Activated CD8-positive, alpha-beta memory T cell treated with anti-CD3 and anti-CD28 coated beads, Interleukin-2, amount 10 ng/mL, durations not matched to agents 7 days and 5 days (primary cell): ENCODE data around the gene FOXO3. TPM values are rescaled to one million over a fixed set of nuclear protein-coding genes. Genes with fewer than 3 reads are reported as not detected.
"Not testable (repeated sequence)": the region's sequence is repeated elsewhere in the genome, so short reads cannot be mapped to it uniquely, and the experiment has no call there.

Source experiments
- ATAC-seq: fragments of 150-1000 bp; cut with Tn5 transposase; one replicate; pipeline ENCODE4 v1.10.0; 2021; ENCODE audit warnings: moderate library complexity
- CTCF ChIA-PET: fragments of 350-600 bp; sonication (Branson Sonifier 250); formaldehyde crosslinking; loops from one replicate; lab custom pipeline; 2021; ENCODE audit warnings: antibody characterized with exemption; lab: Charles Lee
- DNase-seq: peaks from one replicate; pipeline ENCODE4 v3.0.0-alpha.2; 2020
- H3K27ac Mint-ChIP-seq: one replicate; pipeline ENCODE4 v1.8.0; 2021; ENCODE audit warnings: mild to moderate bottlenecking, mixed read lengths
- H3K27me3 Mint-ChIP-seq: one replicate; pipeline ENCODE4 v1.8.0; 2021; ENCODE audit warnings: mixed read lengths
- H3K36me3 Mint-ChIP-seq: one replicate; pipeline ENCODE4 v1.8.0; 2021; ENCODE audit warnings: mild to moderate bottlenecking, mixed read lengths
- H3K4me1 Mint-ChIP-seq: one replicate; pipeline ENCODE4 v1.8.0; 2021; ENCODE audit warnings: mixed read lengths
- H3K4me3 Mint-ChIP-seq: one replicate; pipeline ENCODE4 v1.8.0; 2021; ENCODE audit warnings: mild to moderate bottlenecking, moderate library complexity, mixed read lengths
- H3K9me3 Mint-ChIP-seq: one replicate; pipeline ENCODE4 v1.8.0; 2022; ENCODE audit warnings: low read depth, mixed read lengths
- total RNA-seq, 2 experiments: library from RNA; stranded (reverse); gene quantifications; one replicate each; pipeline ENCODE4 v1.2.3, GENCODE V29; 2021

FOXO3 gene
- 10 to 100 TPM; 13.4 to 14.7 TPM for total RNA-seq

DNA sequence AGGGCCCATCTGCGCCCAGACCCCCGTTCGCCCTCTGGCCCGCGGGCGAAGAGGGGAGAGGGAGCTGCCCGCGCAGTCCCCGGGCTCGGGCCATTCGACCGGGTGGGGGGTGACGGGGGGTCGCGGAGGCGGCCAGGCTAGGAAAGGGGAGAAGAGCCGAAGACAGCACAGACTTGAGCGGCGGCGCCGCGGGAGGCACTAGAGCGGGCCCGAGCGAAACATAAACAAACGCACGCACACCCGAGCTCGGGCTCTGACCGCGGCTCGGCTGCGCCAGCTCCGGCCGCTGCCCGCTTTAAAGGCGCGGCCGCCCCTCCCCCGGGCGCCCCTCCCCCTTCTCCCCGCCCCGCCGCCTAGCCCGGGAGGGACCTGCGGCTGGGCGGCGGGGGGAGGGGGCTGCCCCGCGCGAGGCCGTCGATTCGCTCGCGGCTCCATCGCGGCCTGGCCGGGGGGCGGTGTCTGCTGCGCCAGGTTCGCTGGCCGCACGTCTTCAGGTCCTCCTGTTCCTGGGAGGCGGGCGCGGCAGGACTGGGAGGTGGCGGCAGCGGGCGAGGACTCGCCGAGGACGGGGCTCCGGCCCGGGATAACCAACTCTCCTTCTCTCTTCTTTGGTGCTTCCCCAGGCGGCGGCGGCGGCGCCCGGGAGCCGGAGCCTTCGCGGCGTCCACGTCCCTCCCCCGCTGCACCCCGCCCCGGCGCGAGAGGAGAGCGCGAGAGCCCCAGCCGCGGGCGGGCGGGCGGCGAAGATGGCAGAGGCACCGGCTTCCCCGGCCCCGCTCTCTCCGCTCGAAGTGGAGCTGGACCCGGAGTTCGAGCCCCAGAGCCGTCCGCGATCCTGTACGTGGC lies at the start of gene FOXO3:
Gene FOXO3 (plus strand): TSS at position 455 of the 846 bp plus-strand sequence. CDS start 292 bp downstream, at position 747.
- DNase-seq (peak; percentile 68), ATAC-seq (no peak)
- peaks cover 12% of the 10 kb centered on the region for H3K27me3 Mint-ChIP-seq
- H3K36me3 Mint-ChIP-seq, result peaks cover 17% of the 10 kb centered on the region
- peak within 1 kb of the TSS; percentile 91 for H3K4me3 Mint-ChIP-seq
- H3K27ac Mint-ChIP-seq, result peak within 1 kb of the TSS; percentile 77
- H3K9me3 Mint-ChIP-seq, result no peaks in the 10 kb centered on the region
- CTCF ChIA-PET, result interaction anchor here (1.1 kb wide), 1 partner anchor 332 kb away, joined by 3 read pairs; no protein-coding TSS in a partner anchor
- peaks cover 48% of the 10 kb centered on the region for H3K4me1 Mint-ChIP-seq

GRCh38 chr6:108518714-108519576 lies 41.8 kb upstream of the FOXO3 start:
- Mint-ChIP-seq H3K9me3 (no peaks in the 10 kb centered on the region), H3K4me3 (no peak overlapping the region), H3K36me3 (peaks cover 2% of the 10 kb centered on the region), H3K27ac (no peak overlapping the region), H3K27me3 (no peaks in the 10 kb centered on the region), H3K4me1 (no peaks in the 10 kb centered on the region)
- ATAC-seq (no peak), DNase-seq (no peak)
- CTCF ChIA-PET, result interaction anchor here (1.1 kb wide), 1 partner anchor 553 kb away, joined by 3 read pairs; no protein-coding TSS in a partner anchor

DNA sequence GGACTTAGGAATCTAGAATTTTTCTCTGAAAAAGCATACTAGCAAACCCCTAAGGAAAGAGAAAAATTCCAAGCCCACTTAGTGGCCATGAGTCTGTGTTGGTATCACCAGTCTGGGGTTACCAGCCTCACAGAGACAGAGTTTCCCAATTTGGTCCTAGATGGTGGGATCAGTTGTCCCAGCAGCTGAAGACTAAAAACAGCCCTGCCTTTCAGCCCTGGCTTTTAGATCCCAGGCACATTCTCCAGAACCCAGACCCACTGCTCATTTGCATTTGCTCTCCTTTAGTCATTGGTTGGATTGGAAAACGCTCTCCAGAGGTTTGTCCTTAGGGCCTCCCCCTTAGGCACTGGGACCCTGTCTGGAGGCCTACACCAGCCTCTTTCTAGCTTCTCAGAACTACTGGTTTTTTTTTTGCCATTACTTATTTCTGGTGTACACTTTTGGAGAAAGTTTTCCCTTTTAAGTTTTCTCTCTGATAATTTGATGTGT lies 39.1 kb upstream of the FOXO3 start:
- no peak for ATAC-seq
- Mint-ChIP-seq H3K9me3 (no peaks in the 10 kb centered on the region), H3K36me3 (peaks cover 2% of the 10 kb centered on the region), H3K27me3 (no peaks in the 10 kb centered on the region), H3K4me1 (no peaks in the 10 kb centered on the region), H3K4me3 (no peak overlapping the region), H3K27ac (no peak overlapping the region)
- CTCF ChIA-PET, result interaction anchor here (1.1 kb wide), 1 partner anchor 12 kb away, joined by 4 read pairs; no protein-coding TSS in a partner anchor
- no peak for DNase-seq

- Mint-ChIP-seq H3K4me3 (no peak overlapping the region), H3K4me1 (no peaks in the 10 kb centered on the region), H3K36me3 (peaks cover 2% of the 10 kb centered on the region), H3K9me3 (no peaks in the 10 kb centered on the region), H3K27me3 (no peaks in the 10 kb centered on the region), H3K27ac (no peak overlapping the region)
- DNase-seq, result no peak
- CTCF ChIA-PET, result interaction anchor here (1.5 to 1.6 kb wide), 2 partner anchors 13 to 14 kb away, joined by 4 read pairs; no protein-coding TSS in a partner anchor
- ATAC-seq, result no peak
Measured at GRCh38 chr6:108523697-108524096, 37.0 kb upstream of the FOXO3 start.

DNA sequence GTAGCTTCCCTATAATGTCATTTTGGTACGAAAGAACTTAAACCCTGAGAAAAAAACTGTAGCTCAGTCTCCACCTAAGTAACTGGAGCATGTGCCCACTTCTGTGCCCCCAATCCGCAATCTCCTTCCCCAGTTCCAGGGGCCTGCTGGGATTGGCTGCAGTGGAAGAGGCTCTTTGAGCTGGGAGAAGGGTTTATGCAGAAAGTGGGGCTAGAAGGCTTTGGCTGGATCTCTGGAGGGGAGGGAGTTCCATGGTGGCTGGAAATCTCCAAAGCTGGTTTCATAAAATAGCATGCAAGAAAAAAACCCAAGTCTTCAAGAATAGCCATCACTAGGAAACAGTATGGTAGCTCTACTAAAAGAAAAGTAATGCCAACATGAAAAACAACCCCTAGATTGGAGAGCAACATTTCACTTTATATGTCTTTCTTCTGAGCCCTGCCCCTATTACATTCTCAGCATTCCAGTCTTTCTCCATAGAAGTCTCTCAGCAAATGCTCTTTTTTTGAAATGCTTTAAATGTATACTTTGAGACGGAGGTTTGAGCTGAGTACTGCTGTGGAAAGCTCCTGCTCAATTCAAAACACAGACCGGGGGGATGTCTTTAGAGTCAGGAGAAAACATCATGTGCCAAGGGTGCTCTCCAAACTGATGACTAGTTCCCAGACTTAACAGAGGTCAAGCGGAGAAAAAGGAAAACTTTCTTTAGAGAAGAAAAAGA lies 36.0 kb upstream of the FOXO3 start:
- no peaks in the 10 kb centered on the region for H3K4me1 Mint-ChIP-seq
- H3K27ac Mint-ChIP-seq, result no peak overlapping the region
- peaks cover 2% of the 10 kb centered on the region for H3K36me3 Mint-ChIP-seq
- H3K27me3 Mint-ChIP-seq, result no peaks in the 10 kb centered on the region
- DNase-seq, result no peak
- no peak overlapping the region for H3K4me3 Mint-ChIP-seq
- no peaks in the 10 kb centered on the region for H3K9me3 Mint-ChIP-seq
- no peak for ATAC-seq
- CTCF ChIA-PET, result interaction anchor here (0.7 to 1.6 kb wide), 5 partner anchors 9 to 252 kb away, joined by 3 to 4 read pairs (median 4); no protein-coding TSS in a partner anchor

DNA sequence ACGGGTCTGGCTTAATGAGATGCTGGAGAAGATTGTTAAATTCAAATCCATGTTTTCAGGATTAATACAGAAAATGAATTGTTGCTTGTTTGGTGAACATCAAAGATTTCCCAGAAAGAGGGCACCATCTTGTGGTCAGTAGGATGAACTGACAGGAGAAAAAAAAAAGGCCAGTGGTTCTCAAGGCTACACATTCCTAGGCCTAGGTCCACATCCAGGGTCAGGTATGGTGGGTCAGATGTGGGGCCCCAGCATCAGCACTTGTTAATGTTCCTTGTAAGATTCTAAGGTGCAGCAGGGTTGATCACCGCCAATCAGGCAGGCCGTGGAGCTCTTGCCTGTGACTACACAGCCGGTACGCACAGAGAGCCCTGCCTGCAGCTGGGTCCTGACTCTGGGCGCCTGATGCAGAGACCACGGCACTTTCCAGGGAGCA lies 34.0 kb upstream of the FOXO3 start:
- Mint-ChIP-seq H3K27me3 (peaks cover 6% of the 10 kb centered on the region), H3K36me3 (no peaks in the 10 kb centered on the region), H3K4me3 (no peak overlapping the region), H3K4me1 (no peaks in the 10 kb centered on the region), H3K27ac (no peak overlapping the region), H3K9me3 (no peaks in the 10 kb centered on the region)
- CTCF ChIA-PET, result interaction anchor here (0.6 to 2.0 kb wide), 3 partner anchors 10 to 414 kb away, joined by 3 to 5 read pairs (median 4); no protein-coding TSS in a partner anchor
- DNase-seq (no peak), ATAC-seq (peak; percentile 23)

DNA sequence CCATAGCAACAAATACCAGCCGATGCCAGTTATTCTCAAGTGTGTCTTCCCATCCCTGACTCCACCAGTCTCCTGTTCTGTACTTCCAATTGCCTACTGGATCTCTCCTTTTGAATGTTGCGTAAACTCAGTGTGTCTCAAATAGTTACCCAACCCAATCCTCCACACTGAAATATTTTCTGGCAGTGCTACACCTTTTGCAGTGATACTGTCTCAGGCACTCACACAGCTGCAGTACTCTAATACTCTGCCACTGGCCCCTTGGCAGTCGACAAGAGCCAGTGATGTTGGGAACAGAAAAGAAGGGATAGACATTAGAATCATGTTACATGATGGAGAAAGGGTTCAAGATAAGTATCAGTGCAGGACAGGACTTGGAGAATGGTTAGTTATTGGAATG lies 31.8 kb upstream of the FOXO3 start:
- CTCF ChIA-PET, result interaction anchor here (0.8 to 1.3 kb wide), 2 partner anchors 414 to 544 kb away, joined by 3 read pairs; no protein-coding TSS in a partner anchor
- no peaks in the 10 kb centered on the region for H3K9me3 Mint-ChIP-seq
- H3K27ac Mint-ChIP-seq, result no peak overlapping the region
- H3K4me3 Mint-ChIP-seq, result no peak overlapping the region
- peaks cover 9% of the 10 kb centered on the region for H3K27me3 Mint-ChIP-seq
- H3K36me3 Mint-ChIP-seq, result no peaks in the 10 kb centered on the region
- no peaks in the 10 kb centered on the region for H3K4me1 Mint-ChIP-seq
- DNase-seq, result no peak
- no peak for ATAC-seq

GRCh38 chr6:108531332-108531731 lies 29.4 kb upstream of the FOXO3 start:
- no peaks in the 10 kb centered on the region for H3K9me3 Mint-ChIP-seq
- no peak overlapping the region for H3K27ac Mint-ChIP-seq
- no peaks in the 10 kb centered on the region for H3K36me3 Mint-ChIP-seq
- no peak overlapping the region for H3K4me3 Mint-ChIP-seq
- peaks cover 9% of the 10 kb centered on the region for H3K27me3 Mint-ChIP-seq
- H3K4me1 Mint-ChIP-seq, result no peaks in the 10 kb centered on the region
- no peak for ATAC-seq
- DNase-seq, result no peak
- CTCF ChIA-PET, result interaction anchor here (1.4 kb wide), 1 partner anchor 11 kb away, joined by 4 read pairs; no protein-coding TSS in a partner anchor

GRCh38 chr6:108535114-108535742 lies 25.5 kb upstream of the FOXO3 start:
- no peak for ATAC-seq
- peaks cover 2% of the 10 kb centered on the region for H3K36me3 Mint-ChIP-seq
- peaks cover 18% of the 10 kb centered on the region for H3K27me3 Mint-ChIP-seq
- peaks cover 2% of the 10 kb centered on the region for H3K9me3 Mint-ChIP-seq
- H3K4me3 Mint-ChIP-seq, result no peak overlapping the region
- CTCF ChIA-PET, result interaction anchor here (0.7 to 1.3 kb wide), 3 partner anchors 11 to 538 kb away, joined by 3 to 4 read pairs (median 3); no protein-coding TSS in a partner anchor
- DNase-seq, result no peak
- no peak overlapping the region for H3K27ac Mint-ChIP-seq
- H3K4me1 Mint-ChIP-seq, result no peaks in the 10 kb centered on the region

GRCh38 chr6:108535920-108536535 lies 24.7 kb upstream of the FOXO3 start:
- H3K9me3 Mint-ChIP-seq, H3K27ac Mint-ChIP-seq, ATAC-seq, H3K4me3 Mint-ChIP-seq, DNase-seq, H3K36me3 Mint-ChIP-seq, H3K4me1 Mint-ChIP-seq: not testable (repeated sequence)
- CTCF ChIA-PET, result interaction anchor here (0.7 to 1.9 kb wide), 5 partner anchors 9 to 537 kb away, joined by 3 to 6 read pairs (median 4); no protein-coding TSS in a partner anchor
- H3K27me3 Mint-ChIP-seq, result peaks cover 16% of the 10 kb centered on the region

- Mint-ChIP-seq H3K27me3 (peaks cover 19% of the 10 kb centered on the region), H3K4me3 (peak overlapping the region; percentile 35), H3K9me3 (peaks cover 2% of the 10 kb centered on the region), H3K36me3 (peaks cover 2% of the 10 kb centered on the region), H3K4me1 (peaks cover 16% of the 10 kb centered on the region), H3K27ac (peak overlapping the region; percentile 51)
- ATAC-seq, result peak; percentile 84
- CTCF ChIA-PET, result interaction anchor here (0.7 to 8.9 kb wide), 35 partner anchors 9 to 965 kb away, joined by 3 to 115 read pairs (median 4); partner anchors contain the start of genes ARMC2 and SNX3
- peak; percentile 82 for DNase-seq
Measured at GRCh38 chr6:108541843-108542759, 18.6 kb upstream of the FOXO3 start.
